Retinal pigment epithelial cell (primary cell): Measurements from ENCODE around the gene TGM1.
A peak's percentile ranks its signal among the peaks of the same experiment; 100 is the strongest.

Source experiments
- DNase-seq: peaks from one replicate; pipeline ENCODE4 v3.0.0-alpha.2; 2010; ENCODE audit warnings: low read depth
- H3K4me3 ChIP-seq: 2 replicates; pipeline ENCODE4 v1.5.1; 2011; ENCODE audit warnings: mild to moderate bottlenecking, low read length, control low read depth, moderate library complexity
- CTCF ChIP-seq: conservative IDR thresholded peaks from 2 replicates; pipeline ENCODE4 v1.5.1; 2011; ENCODE audit warnings: low read depth, low read length, control low read depth, inconsistent platforms

The TGM1 gene

GRCh38 chr14:24262821-24263733, at the start of gene TGM1:
TSS of gene TGM1 (minus strand) at chr14:24263177. CDS start at chr14:24262352, 825 bp downstream.
- TF ChIP-seq CTCF: no peak
- DNase-seq: no peak
- H3K4me3 ChIP-seq: no peak within 1 kb of the TSS

- no peak for TF ChIP-seq CTCF
- H3K4me3 ChIP-seq: no peak overlapping the region
- no peak for DNase-seq
These were observed 49.0 kb upstream of the TGM1 start for GRCh38 chr14:24311837-24312615.

GRCh38 chr14:24310646-24311604, 47.9 kb upstream of the TGM1 start, which contains the start of gene LTB4R:
TSS of gene LTB4R (plus strand) at chr14:24311502. CDS start at chr14:24315652, 4,150 bp downstream.
- TF ChIP-seq CTCF: peak; percentile 25
- H3K4me3 ChIP-seq: no peak within 1 kb of the TSS
- DNase-seq: peak; percentile 45

GRCh38 chr14:24310265-24310645, 47.3 kb upstream of the TGM1 start:
- no peak for DNase-seq
- H3K4me3 ChIP-seq: no peak overlapping the region
- no peak for TF ChIP-seq CTCF

GRCh38 chr14:24309538-24310264, 46.7 kb upstream of the TGM1 start, which contains the start of gene LTB4R2:
TSS of gene LTB4R2 (plus strand) at chr14:24310140. CDS start at chr14:24310665, 525 bp downstream.
- no peak for DNase-seq
- H3K4me3 ChIP-seq: no peak within 1 kb of the TSS
- no peak for TF ChIP-seq CTCF
